Measurements from ENCODE around the gene DHRS7.

DHRS7 gene

GRCh38 chr14:60175255-60175902 is 10.2 kb upstream of the DHRS7 start:
- no peak for TF ChIP-seq ZNF274 (IDR thresholded peaks at IDR 0.05; ENCODE audit: low read depth, low read length)
- H3K4me3 ChIP-seq (ENCODE audit: low read length), result no peak overlapping the region

GRCh38 chr14:60174352-60175254 is 9.4 kb upstream of the DHRS7 start:
- TF ChIP-seq ZNF274 (IDR thresholded peaks at IDR 0.05; ENCODE audit: low read depth, low read length), result no peak
- no peak overlapping the region for H3K4me3 ChIP-seq (ENCODE audit: low read length)

GRCh38 chr14:60171690-60172089 is 6.5 kb upstream of the DHRS7 start:
- no peak for TF ChIP-seq ZNF274 (IDR thresholded peaks at IDR 0.05; ENCODE audit: low read depth, low read length)
- no peak overlapping the region for H3K4me3 ChIP-seq (ENCODE audit: low read length)

GRCh38 chr14:60170948-60171347 is 5.8 kb upstream of the DHRS7 start:
- no peak overlapping the region for H3K4me3 ChIP-seq (ENCODE audit: low read length)
- no peak for TF ChIP-seq ZNF274 (IDR thresholded peaks at IDR 0.05; ENCODE audit: low read depth, low read length)

GRCh38 chr14:60169722-60170121 is 4.5 kb upstream of the DHRS7 start:
- H3K4me3 ChIP-seq (ENCODE audit: low read length), result no peak overlapping the region
- no peak for TF ChIP-seq ZNF274 (IDR thresholded peaks at IDR 0.05; ENCODE audit: low read depth, low read length)

GRCh38 chr14:60166142-60166541 is 944 bp upstream of the DHRS7 start:
- TF ChIP-seq ZNF274 (IDR thresholded peaks at IDR 0.05; ENCODE audit: low read depth, low read length), result no peak
- no peak overlapping the region for H3K4me3 ChIP-seq (ENCODE audit: low read length)

GRCh38 chr14:60165547-60165876 is 314 bp upstream of the DHRS7 start:
- peak overlapping the region; percentile 75; the same call in 1 of the 2 replicates for H3K4me3 ChIP-seq (ENCODE audit: low read length)
- no peak for TF ChIP-seq ZNF274 (IDR thresholded peaks at IDR 0.05; ENCODE audit: low read depth, low read length)

- H3K4me3 ChIP-seq (ENCODE audit: low read length), result peak overlapping the region; percentile 75
- no peak for TF ChIP-seq ZNF274 (IDR thresholded peaks at IDR 0.05; ENCODE audit: low read depth, low read length)
These were observed 840 bp downstream of the DHRS7 start for GRCh38 chr14:60164404-60164711.

- H3K4me3 ChIP-seq (ENCODE audit: low read length), result peak overlapping the region; percentile 75
- TF ChIP-seq ZNF274 (IDR thresholded peaks at IDR 0.05; ENCODE audit: low read depth, low read length), result no peak
These were observed 1.5 kb downstream of the DHRS7 start for GRCh38 chr14:60163693-60164092.

- no peak overlapping the region for H3K4me3 ChIP-seq (ENCODE audit: low read length)
- no peak for TF ChIP-seq ZNF274 (IDR thresholded peaks at IDR 0.05; ENCODE audit: low read depth, low read length)
These were observed 3.7 kb downstream of the DHRS7 start for GRCh38 chr14:60161196-60162107.

GRCh38 chr14:60160422-60160821 is 4.8 kb downstream of the DHRS7 start:
- no peak for TF ChIP-seq ZNF274 (IDR thresholded peaks at IDR 0.05; ENCODE audit: low read depth, low read length)
- H3K4me3 ChIP-seq (ENCODE audit: low read length), result no peak overlapping the region

GRCh38 chr14:60154671-60155070 is 10.5 kb downstream of the DHRS7 start:
- no peak overlapping the region for H3K4me3 ChIP-seq (ENCODE audit: low read length)

GRCh38 chr14:60153991-60154390 is 11.2 kb downstream of the DHRS7 start:
- no peak for TF ChIP-seq ZNF274 (IDR thresholded peaks at IDR 0.05; ENCODE audit: low read depth, low read length)
- H3K4me3 ChIP-seq (ENCODE audit: low read length), result no peak overlapping the region

More at GRCh38 chr14:60154671-60155070, 10.5 kb downstream of the DHRS7 start:
- no peak for TF ChIP-seq ZNF274 (IDR thresholded peaks at IDR 0.05; ENCODE audit: low read depth, low read length)

GRCh38 chr14:60151715-60152114 is 13.5 kb downstream of the DHRS7 start:
- H3K4me3 ChIP-seq (ENCODE audit: low read length), result no peak overlapping the region
- TF ChIP-seq ZNF274 (IDR thresholded peaks at IDR 0.05; ENCODE audit: low read depth, low read length), result no peak
